ENCODE results near the gene ATP11A. TPM values are rescaled to one million over a fixed set of nuclear protein-coding genes. Genes with fewer than 3 reads are reported as not detected.

Gene ATP11A
- total RNA-seq, 2 experiments from 2014 or later = 63.1 to 68.4 TPM

Other genes starting within 250 kb of the ATP11A start
- gene TUBGCP3, start 101.9 kb upstream of the ATP11A start, total RNA-seq = 10 to 100 TPM; 59.7 to 67.7 TPM

Measured in activated CD4-positive, alpha-beta T cell treated with anti-CD3 and anti-CD28 coated beads, Interleukin-2, amount 10 ng/mL, durations not matched to agents 7 days and 5 days (primary cell).